H9 (cell line): ENCODE measurements around the gene DUOXA1. TPM values are rescaled to one million over a fixed set of nuclear protein-coding genes. Genes with fewer than 3 reads are reported as not detected.

Experiments
- DNase-seq: peaks from one replicate; pipeline ENCODE4 v3.0.0-alpha.2; 2017
- H2AFZ ChIP-seq: one replicate; pipeline ENCODE4 v1.6.1; 2013; ENCODE audit warnings: mild to moderate bottlenecking, low read length, control low read depth, moderate library complexity
- H2AK5ac ChIP-seq: 2 replicates; pipeline ENCODE4 v1.6.1; 2013; ENCODE audit warnings: low read length, control low read depth, mixed read lengths; ENCODE audit not compliant: insufficient read length
- H2BK120ac ChIP-seq: one replicate; pipeline ENCODE4 v1.6.1; 2013; ENCODE audit warnings: low read depth, mild to moderate bottlenecking, low read length, control low read depth, inconsistent platforms; ENCODE audit not compliant: poor library complexity, severe bottlenecking
- H2BK12ac ChIP-seq: 2 replicates; pipeline ENCODE4 v1.6.1; 2013; ENCODE audit warnings: low read length, control low read depth, mixed read lengths, low read depth; ENCODE audit not compliant: insufficient read length
- H2BK15ac ChIP-seq: 2 replicates; pipeline ENCODE4 v1.6.1; 2013; ENCODE audit warnings: low read depth, low read length, control low read depth
- H2BK20ac ChIP-seq: one replicate; pipeline ENCODE4 v1.6.1; 2013; ENCODE audit warnings: low read depth, mild to moderate bottlenecking, low read length, control low read depth, inconsistent platforms; ENCODE audit not compliant: poor library complexity, severe bottlenecking
- H2BK5ac ChIP-seq: 2 replicates; pipeline ENCODE4 v1.6.1; 2013; ENCODE audit warnings: low read length, control low read depth, mixed read lengths; ENCODE audit not compliant: insufficient read length
- H3K14ac ChIP-seq: 2 replicates; pipeline ENCODE4 v1.6.1; 2013; ENCODE audit warnings: low read length, control low read depth; ENCODE audit not compliant: insufficient read depth
- H3K18ac ChIP-seq: 2 replicates; pipeline ENCODE4 v1.6.1; 2013; ENCODE audit warnings: low read depth, mild to moderate bottlenecking, mixed read lengths, low read length, control low read depth; ENCODE audit not compliant: insufficient read length
- H3K23ac ChIP-seq: 2 replicates; pipeline ENCODE4 v1.6.1; 2013; ENCODE audit warnings: low read length, control low read depth, mixed read lengths, low read depth; ENCODE audit not compliant: insufficient read length
- H3K23me2 ChIP-seq: 2 replicates; pipeline ENCODE4 v1.6.1; 2013; ENCODE audit warnings: low read depth, mild to moderate bottlenecking, mixed read lengths, low read length, control low read depth; ENCODE audit not compliant: insufficient read length, poor library complexity, severe bottlenecking
- H3K27ac ChIP-seq: 2 replicates; pipeline ENCODE4 v1.5.1; 2013; ENCODE audit warnings: low read length, control low read depth, mixed read lengths, low read depth; ENCODE audit not compliant: insufficient read length
- H3K27me3 ChIP-seq: 2 replicates; pipeline ENCODE4 v1.6.1; 2013; ENCODE audit warnings: low read length, control low read depth, inconsistent platforms; ENCODE audit not compliant: insufficient read depth
- H3K4ac ChIP-seq: 2 replicates; pipeline ENCODE4 v1.6.1; 2013; ENCODE audit warnings: low read depth, mild to moderate bottlenecking, control low read depth, inconsistent platforms, low read length, moderate library complexity
- H3K4me1 ChIP-seq: 2 replicates; pipeline ENCODE4 v1.6.1; 2013; ENCODE audit warnings: low read length, control low read depth, inconsistent platforms; ENCODE audit not compliant: insufficient read depth
- H3K4me2 ChIP-seq: 2 replicates; pipeline ENCODE4 v1.6.1; 2013; ENCODE audit warnings: low read length, control low read depth, mixed read lengths; ENCODE audit not compliant: insufficient read length, insufficient read depth
- H3K56ac ChIP-seq: 2 replicates; pipeline ENCODE4 v1.6.1; 2013; ENCODE audit warnings: low read depth, mild to moderate bottlenecking, mixed read lengths, low read length, control low read depth; ENCODE audit not compliant: insufficient read length
- H3K79me1 ChIP-seq: 2 replicates; pipeline ENCODE4 v1.6.1; 2013; ENCODE audit warnings: low read depth, mild to moderate bottlenecking, moderate library complexity, low read length, control low read depth, inconsistent platforms; ENCODE audit not compliant: insufficient read depth, poor library complexity, severe bottlenecking
- H3K79me2 ChIP-seq: 2 replicates; pipeline ENCODE4 v1.6.1; 2013; ENCODE audit warnings: low read length, control low read depth, inconsistent platforms; ENCODE audit not compliant: insufficient read depth
- H3K9ac ChIP-seq: 2 replicates; pipeline ENCODE4 v1.6.1; 2013; ENCODE audit warnings: low read length, control low read depth, mixed read lengths; ENCODE audit not compliant: insufficient read length; ENCODE audit errors: extremely low read depth
- H3K9me3 ChIP-seq: one replicate; pipeline ENCODE4 v1.6.1; 2013; ENCODE audit warnings: low read depth, low read length, inconsistent platforms; ENCODE audit not compliant: control insufficient read depth
- H3T11ph ChIP-seq: one replicate; pipeline ENCODE4 v1.6.1; 2013; ENCODE audit warnings: mild to moderate bottlenecking, low read length, control low read depth, inconsistent platforms
- H4K20me1 ChIP-seq: one replicate; pipeline ENCODE4 v1.6.1; 2013; ENCODE audit not compliant: control insufficient read depth, insufficient read length, insufficient read depth
- H4K5ac ChIP-seq: 2 replicates; pipeline ENCODE4 v1.6.1; 2013; ENCODE audit warnings: low read depth, mild to moderate bottlenecking, mixed read lengths, low read length, control low read depth; ENCODE audit not compliant: insufficient read length
- H4K8ac ChIP-seq: replicated peaks from 2 replicates; pipeline ENCODE4 v1.6.1; 2013; ENCODE audit warnings: low read length, control low read depth, mixed read lengths, low read depth; ENCODE audit not compliant: insufficient read length
- H4K91ac ChIP-seq: 2 replicates; pipeline ENCODE4 v1.6.1; 2013; ENCODE audit warnings: low read depth, mild to moderate bottlenecking, moderate library complexity, mixed read lengths, low read length, control low read depth; ENCODE audit not compliant: insufficient read length
- H3K27ac Mint-ChIP-seq, 3 experiments: 2 replicates in 2 of 3; 3 replicates in 1 of 3; pipeline ENCODE4 v1.8.0; 2020 to 2021; ENCODE audit warnings: mixed read lengths in 3 of 3, mild to moderate bottlenecking in 1 of 3, moderate library complexity in 1 of 3
- H3K27me3 Mint-ChIP-seq: 2 replicates; pipeline ENCODE4 v1.8.0; 2021; ENCODE audit warnings: low read depth, mild to moderate bottlenecking, moderate library complexity, mixed read lengths
- H3K36me3 Mint-ChIP-seq, 3 experiments: 2 replicates in 2 of 3; 3 replicates in 1 of 3; pipeline ENCODE4 v1.8.0; 2020 to 2021; ENCODE audit warnings: low read depth in 3 of 3, mixed read lengths in 3 of 3; ENCODE audit not compliant: insufficient read depth in 1 of 3
- H3K4me1 Mint-ChIP-seq, 2 experiments: 2 replicates each; pipeline ENCODE4 v1.8.0; 2020; ENCODE audit warnings: mixed read lengths in 2 of 2
- H3K4me3 Mint-ChIP-seq, 2 experiments: 2 replicates in 1 of 2; 3 replicates in 1 of 2; pipeline ENCODE4 v1.8.0; 2020 to 2021; ENCODE audit warnings: mild to moderate bottlenecking in 2 of 2, mixed read lengths in 2 of 2, moderate library complexity in 1 of 2
- H3K9me3 Mint-ChIP-seq, 2 experiments: 2 replicates in 1 of 2; 3 replicates in 1 of 2; pipeline ENCODE4 v1.8.0; 2020; ENCODE audit warnings: mild to moderate bottlenecking in 2 of 2, mixed read lengths in 2 of 2, moderate library complexity in 1 of 2
- total RNA-seq: library from RNA; stranded (reverse); gene quantifications from 2 replicates; pipeline ENCODE4 v1.2.1, GENCODE V29; 2021
- TF ChIP-seq, protein P1 (sequence below): fragments of 200-600 bp; sonication (generic); conservative IDR thresholded peaks from 3 replicates; pipeline ENCODE4 v1.8.0; 2021; ENCODE audit warnings: antibody characterized with exemption, mild to moderate bottlenecking

DUOXA1 gene
- total RNA-seq, 1 experiment from 2014 or later = 1.2 TPM

DNA sequence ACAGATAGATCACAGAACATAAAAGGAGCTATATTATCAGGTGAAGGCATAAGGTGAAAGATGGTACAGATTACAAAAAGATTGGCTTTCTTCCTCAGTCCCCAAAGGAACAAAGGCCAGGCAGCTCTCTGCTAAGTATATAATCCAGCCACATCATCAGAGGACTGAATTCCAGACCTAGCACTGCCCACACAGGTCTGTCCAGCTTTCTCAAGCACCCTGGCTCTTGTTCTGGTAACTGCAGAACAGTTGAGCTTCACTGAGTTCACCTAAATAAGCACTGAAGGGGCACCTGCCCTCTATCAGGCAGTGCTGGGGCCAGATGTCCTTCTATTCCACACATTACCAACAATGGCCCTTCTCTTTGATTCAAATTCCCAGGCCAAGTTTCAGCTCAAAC is 6.3 kb downstream of the DUOXA1 start:
- Histone ChIP-seq H2BK15ac (no peak overlapping the region), H3K23ac (no peak overlapping the region), H3K27ac (no peak overlapping the region), H3K9ac (no peak overlapping the region), H4K91ac (no peak overlapping the region), H3K4me2 (no peak overlapping the region), H3K79me2 (no peaks in the 10 kb centered on the region), H3K4me1 (no peaks in the 10 kb centered on the region), H2BK120ac (no peak overlapping the region), H2AK5ac (no peak overlapping the region), H2BK12ac (no peak overlapping the region), H2BK20ac (no peak overlapping the region), H4K20me1 (no peaks in the 10 kb centered on the region), H3K9me3 (no peaks in the 10 kb centered on the region), H4K8ac (no peak overlapping the region), H2BK5ac (no peak overlapping the region), H3K18ac (no peak overlapping the region), H3K4ac (no peak overlapping the region), H3K56ac (no peak overlapping the region), H3K27me3 (peaks cover 20% of the 10 kb centered on the region), H3K23me2 (no peaks in the 10 kb centered on the region), H3K79me1 (no peaks in the 10 kb centered on the region), H3T11ph (no peak overlapping the region), H2AFZ (no peak overlapping the region), H4K5ac (no peak overlapping the region), H3K14ac (no peak overlapping the region)
- Mint-ChIP-seq H3K27ac (no peak overlapping the region), H3K4me1 (peaks cover under 1 to 3% of the 10 kb centered on the region in 2 experiments; a peak in 2 of 4 replicates), H3K9me3 (no peaks in the 10 kb centered on the region), H3K4me3 (no peak overlapping the region), H3K36me3 (no peaks in the 10 kb centered on the region; a peak in 1 of 7 replicates), H3K27me3 (peaks cover 79% of the 10 kb centered on the region)
- TF ChIP-seq, protein P1, sequence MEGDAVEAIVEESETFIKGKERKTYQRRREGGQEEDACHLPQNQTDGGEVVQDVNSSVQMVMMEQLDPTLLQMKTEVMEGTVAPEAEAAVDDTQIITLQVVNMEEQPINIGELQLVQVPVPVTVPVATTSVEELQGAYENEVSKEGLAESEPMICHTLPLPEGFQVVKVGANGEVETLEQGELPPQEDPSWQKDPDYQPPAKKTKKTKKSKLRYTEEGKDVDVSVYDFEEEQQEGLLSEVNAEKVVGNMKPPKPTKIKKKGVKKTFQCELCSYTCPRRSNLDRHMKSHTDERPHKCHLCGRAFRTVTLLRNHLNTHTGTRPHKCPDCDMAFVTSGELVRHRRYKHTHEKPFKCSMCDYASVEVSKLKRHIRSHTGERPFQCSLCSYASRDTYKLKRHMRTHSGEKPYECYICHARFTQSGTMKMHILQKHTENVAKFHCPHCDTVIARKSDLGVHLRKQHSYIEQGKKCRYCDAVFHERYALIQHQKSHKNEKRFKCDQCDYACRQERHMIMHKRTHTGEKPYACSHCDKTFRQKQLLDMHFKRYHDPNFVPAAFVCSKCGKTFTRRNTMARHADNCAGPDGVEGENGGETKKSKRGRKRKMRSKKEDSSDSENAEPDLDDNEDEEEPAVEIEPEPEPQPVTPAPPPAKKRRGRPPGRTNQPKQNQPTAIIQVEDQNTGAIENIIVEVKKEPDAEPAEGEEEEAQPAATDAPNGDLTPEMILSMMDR = no peak
- DNase-seq = no peak
